ACHN (cell line): ENCODE data around the gene URI1.

Experiments used
- DNase-seq: peaks from one replicate; pipeline ENCODE4 v3.0.0-alpha.2; 2015
- in situ Hi-C: cut with HindIII; loops from 2 replicates; pipeline ENCODE4 v1.10.0; 2017; ENCODE audit warnings: low sequenced_read_pairs, low pct_ligation_motif_present, low pct_unique_long_range_greater_than_20kb

URI1 gene

DNA sequence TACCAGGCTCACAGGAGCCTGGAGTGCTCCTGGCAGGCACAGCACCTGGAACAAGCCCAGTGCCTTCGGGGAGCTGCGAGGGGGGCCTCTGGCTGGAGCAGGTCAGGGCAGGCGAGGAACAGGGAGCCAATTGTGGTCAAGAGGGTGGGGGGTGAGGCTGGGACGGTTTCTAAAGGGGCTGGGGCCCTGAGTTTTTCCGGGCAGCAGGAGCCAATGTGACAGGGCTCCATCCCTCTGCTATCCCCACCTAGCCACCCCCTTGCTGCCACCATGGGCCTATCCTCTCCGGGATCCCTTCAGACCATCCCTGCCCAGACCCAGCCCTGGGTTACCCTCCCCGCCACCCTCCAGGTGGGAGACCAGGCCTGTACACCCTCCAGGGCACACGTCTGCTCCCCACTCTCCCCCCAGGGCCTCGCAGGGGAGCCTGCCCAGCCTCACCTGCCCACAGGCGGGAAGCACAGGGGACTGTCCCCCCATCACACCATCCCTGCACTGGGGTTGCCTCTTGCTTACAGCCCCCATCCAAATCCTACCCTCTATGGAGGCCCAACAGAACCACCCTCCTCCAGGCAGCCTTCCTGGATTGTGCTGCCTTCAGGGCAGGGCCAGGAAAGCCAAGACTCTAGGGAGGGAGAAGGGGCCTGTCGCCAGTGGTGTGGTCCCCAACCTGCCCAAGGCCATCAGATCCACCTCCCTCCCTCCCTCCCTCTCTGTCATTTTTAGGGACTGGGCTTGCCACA lies 121.0 kb downstream of the URI1 start:
- in situ Hi-C loops = no loop called here

GRCh38 chr19:30063650-30064347 lies 121.8 kb downstream of the URI1 start:
- no peak for DNase-seq
- in situ Hi-C loops = no loop called here

More for the DNA sequence above, 121.0 kb downstream of the URI1 start:
- no peak for DNase-seq

- in situ Hi-C loops = no loop called here
- no peak for DNase-seq
Measured at GRCh38 chr19:30064348-30064699, 122.3 kb downstream of the URI1 start.

GRCh38 chr19:30064771-30065494 lies 122.9 kb downstream of the URI1 start:
- DNase-seq = no peak
- in situ Hi-C loops = no loop called here

DNA sequence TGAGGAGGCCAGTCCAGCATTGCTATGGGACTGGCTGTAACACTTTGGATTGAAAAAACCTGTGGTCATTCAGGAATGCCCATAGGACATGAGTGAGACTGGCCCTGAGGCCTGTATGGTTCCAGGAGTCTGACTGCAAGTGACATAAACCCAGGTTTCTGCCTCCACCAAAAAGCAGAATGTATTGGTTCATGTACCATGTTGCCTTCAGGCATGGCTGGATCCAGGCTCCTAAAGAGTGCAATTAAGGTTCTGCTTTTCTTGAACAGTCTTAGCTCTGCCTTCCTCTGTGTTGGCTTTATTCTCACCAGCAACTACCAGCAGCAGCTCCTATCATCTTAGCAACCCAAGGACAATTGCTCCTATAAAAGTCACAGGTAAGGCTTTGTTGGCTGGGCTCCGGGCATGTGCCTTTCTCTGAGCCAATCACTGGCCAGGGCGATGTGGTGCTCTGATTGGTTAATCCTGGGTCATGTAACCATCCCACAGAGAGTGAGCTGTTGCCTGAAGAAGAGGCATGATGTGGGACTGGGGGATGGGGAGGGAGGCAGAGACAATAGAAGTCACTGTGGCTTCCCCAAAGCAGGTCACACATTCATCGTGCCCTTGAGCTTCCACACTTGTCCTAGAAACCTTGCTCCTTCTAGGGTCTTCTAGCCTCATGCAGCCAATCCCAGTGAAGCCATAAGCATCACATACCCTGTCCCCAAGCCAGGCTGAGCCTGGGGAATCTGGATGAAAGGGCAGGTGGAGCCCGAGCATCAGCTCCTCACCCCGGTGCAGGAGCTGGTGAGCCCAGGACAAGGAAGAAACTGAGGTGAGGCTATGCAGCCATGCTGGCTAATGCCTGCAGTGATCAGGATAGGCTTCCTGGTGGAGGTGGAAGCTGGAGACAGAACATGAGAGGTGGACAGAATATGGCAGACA lies 123.9 kb downstream of the URI1 start:
- in situ Hi-C loops = no loop called here

More for the DNA sequence above, 123.9 kb downstream of the URI1 start:
- no peak for DNase-seq
